CD8-positive, alpha-beta memory T cell (primary cell): ENCODE results near the gene GPR137. TPM values are rescaled to one million over a fixed set of nuclear protein-coding genes. Genes with fewer than 3 reads are reported as not detected.

Source experiments
- CTCF ChIA-PET: fragments of 350-600 bp; sonication (Branson Sonifier 250); formaldehyde crosslinking; loops from one replicate; lab custom pipeline; 2021; ENCODE audit warnings: antibody characterized with exemption; lab: Charles Lee
- POLR2A ChIA-PET: fragments of 350-600 bp; sonication (Branson Sonifier 250); formaldehyde crosslinking; loops from one replicate; lab custom pipeline; 2021; ENCODE audit warnings: antibody characterized with exemption; lab: Charles Lee
- DNase-seq, 5 donors: peaks; one replicate each; pipeline versions ENCODE4 v3.0.0 to v3.0.0-alpha.2; 2020 to 2022; ENCODE audit warnings: mixed read lengths in 1 of 5
- H3K27ac ChIP-seq: one replicate; pipeline ENCODE4 v1.7.0; 2013; ENCODE audit warnings: low read depth, mild to moderate bottlenecking, low read length, moderate library complexity
- H3K27me3 ChIP-seq: 2 replicates; pipeline ENCODE4 v1.7.0; 2013; ENCODE audit warnings: low read length, mild to moderate bottlenecking; ENCODE audit not compliant: insufficient read depth, poor library complexity, severe bottlenecking
- H3K36me3 ChIP-seq: 2 replicates; pipeline ENCODE4 v1.7.0; 2013; ENCODE audit warnings: mild to moderate bottlenecking, low read length, moderate library complexity; ENCODE audit not compliant: insufficient read depth
- H3K4me1 ChIP-seq: 2 replicates; pipeline ENCODE4 v1.7.0; 2013; ENCODE audit warnings: mild to moderate bottlenecking, low read length, moderate library complexity; ENCODE audit not compliant: insufficient read depth
- H3K4me3 ChIP-seq: 2 replicates; pipeline ENCODE4 v1.7.0; 2013; ENCODE audit warnings: mild to moderate bottlenecking, low read length
- H3K9me3 ChIP-seq: 2 replicates; pipeline ENCODE4 v1.7.0; 2013; ENCODE audit warnings: mild to moderate bottlenecking, low read length
- H3K27ac Mint-ChIP-seq, 8 donors: one replicate each; pipeline ENCODE4 v1.8.0; 2020 to 2021; ENCODE audit warnings: mixed read lengths in 8 of 8, mild to moderate bottlenecking in 6 of 8, inconsistent platforms in 3 of 8, moderate library complexity in 3 of 8
- H3K27me3 Mint-ChIP-seq, 2 donors: one replicate each; pipeline ENCODE4 v1.8.0; 2020 to 2021; ENCODE audit warnings: mixed read lengths in 2 of 2, mild to moderate bottlenecking in 1 of 2, moderate library complexity in 1 of 2
- H3K36me3 Mint-ChIP-seq, 3 donors: one replicate each; pipeline ENCODE4 v1.8.0; 2020 to 2021; ENCODE audit warnings: mixed read lengths in 3 of 3, inconsistent platforms in 1 of 3, mild to moderate bottlenecking in 1 of 3
- H3K4me1 Mint-ChIP-seq, 3 donors: one replicate each; pipeline ENCODE4 v1.8.0; 2020 to 2021; ENCODE audit warnings: mixed read lengths in 3 of 3, inconsistent platforms in 1 of 3, mild to moderate bottlenecking in 1 of 3
- H3K4me3 Mint-ChIP-seq, 7 donors: one replicate each; pipeline ENCODE4 v1.8.0; 2020 to 2021; ENCODE audit warnings: mixed read lengths in 7 of 7, mild to moderate bottlenecking in 6 of 7, moderate library complexity in 4 of 7, inconsistent platforms in 2 of 7
- H3K9me3 Mint-ChIP-seq, 5 donors: one replicate each; pipeline ENCODE4 v1.8.0; 2020 to 2022; ENCODE audit warnings: mixed read lengths in 5 of 5, mild to moderate bottlenecking in 3 of 5, moderate library complexity in 2 of 5, inconsistent platforms in 1 of 5
- polyA plus RNA-seq: library from polyadenylated mRNA; unstranded; fragments of 300-500 nt; fragmentation: Illumina TruSeq; gene quantifications from one replicate; pipeline ENCODE4 v1.2.3, GENCODE V29; 2021
- total RNA-seq, 2 experiments: library from RNA; stranded (reverse); gene quantifications; one replicate each; pipeline ENCODE4 v1.2.3, GENCODE V29; 2021

GPR137 gene
- total and polyA plus RNA-seq, 3 experiments from 2014 or later: 9.1 to 65.0 (median 64.2) TPM

DNA sequence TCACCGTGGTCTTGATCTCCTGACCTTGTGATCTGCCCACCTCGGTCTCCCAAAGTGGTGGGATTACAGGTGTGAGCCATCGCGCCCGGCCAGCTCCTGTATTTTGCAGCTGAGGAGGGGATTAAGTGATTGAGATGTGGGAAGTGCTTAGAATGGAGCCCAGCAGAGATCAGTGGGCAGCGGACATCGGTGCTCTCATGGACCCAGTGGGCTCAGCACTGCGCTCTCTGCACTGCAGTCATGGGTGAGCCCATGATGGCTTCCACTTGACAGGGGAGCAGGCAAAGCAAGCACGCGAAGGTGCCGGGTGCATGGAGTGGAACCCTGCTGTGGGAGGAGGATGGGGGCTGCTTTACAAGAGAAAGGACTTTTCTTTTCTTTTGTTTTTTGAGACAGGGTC lies 45.2 kb downstream of the GPR137 start:
- POLR2A ChIA-PET: interaction anchor here (1.1 to 3.2 kb wide), 3 partner anchors 12 to 26 kb away, joined by 3 to 14 read pairs (median 5); partner anchors contain the start of genes ESRRA, PRDX5 and TRMT112
- Histone ChIP-seq H3K4me3 (no peak overlapping the region), H3K9me3 (no peaks in the 10 kb centered on the region), H3K36me3 (no peaks in the 10 kb centered on the region), H3K4me1 (peaks cover 12% of the 10 kb centered on the region), H3K27me3 (no peaks in the 10 kb centered on the region), H3K27ac (no peak overlapping the region)
- peaks cover 0 to 6% (median 0%) of the 10 kb centered on the region in 3 donors for H3K36me3 Mint-ChIP-seq
- peaks cover 7 to 10% (median 9%) of the 10 kb centered on the region in 3 donors for H3K4me1 Mint-ChIP-seq
- DNase-seq: no peak
- no peaks in the 10 kb centered on the region for H3K9me3 Mint-ChIP-seq
- H3K4me3 Mint-ChIP-seq: no peak overlapping the region
- CTCF ChIA-PET: interaction anchor here (0.9 to 7.2 kb wide), 15 partner anchors 8 to 330 kb away, joined by 3 to 61 read pairs (median 7); partner anchors contain the start of genes CATSPERZ, ESRRA, FERMT3 and PRDX5
- H3K27ac Mint-ChIP-seq: peak overlapping the region in 1 of 8 donors; percentile 94
- H3K27me3 Mint-ChIP-seq: no peaks in the 10 kb centered on the region

DNA sequence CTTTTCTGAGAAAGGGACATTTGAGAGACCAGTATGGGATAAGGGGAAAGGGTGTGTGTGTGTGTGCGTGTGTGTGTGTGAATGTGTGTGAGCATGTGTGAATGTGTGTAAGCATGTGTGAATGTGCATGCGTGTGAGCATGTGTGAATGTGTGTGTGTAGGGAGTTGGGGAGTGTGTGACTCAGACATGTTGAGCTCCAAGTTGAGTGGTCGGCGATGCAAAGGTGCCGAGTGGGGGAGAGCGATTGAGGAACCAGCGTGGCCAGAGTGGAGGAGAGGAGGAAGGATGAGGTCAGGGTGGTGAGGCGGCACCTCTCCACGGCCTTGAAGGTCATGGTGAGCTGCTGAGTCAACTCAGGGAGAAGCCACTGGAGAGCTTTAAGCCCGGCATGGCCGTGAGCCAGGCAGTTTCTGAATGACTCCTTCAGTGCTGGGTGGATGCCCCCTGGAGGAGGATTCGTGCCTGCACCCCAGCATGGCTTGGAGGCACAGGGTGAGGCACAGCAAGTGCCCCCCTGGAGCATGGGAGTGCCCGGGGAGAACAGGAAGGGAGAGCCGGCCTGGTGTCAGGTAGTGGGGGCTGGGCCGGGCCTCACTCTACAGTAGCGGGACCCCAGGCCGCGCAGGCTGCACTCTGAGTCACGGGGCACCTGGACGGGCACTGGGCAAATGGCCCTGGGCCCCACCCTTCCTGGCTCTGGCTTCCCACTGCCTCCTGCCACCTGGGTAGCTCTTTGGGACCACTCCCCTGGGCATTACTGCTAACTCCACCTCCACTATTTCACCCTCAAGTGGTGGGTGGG lies 46.1 kb downstream of the GPR137 start:
- Histone ChIP-seq H3K27ac (peak overlapping the region; percentile 38), H3K4me3 (no peak overlapping the region), H3K27me3 (no peaks in the 10 kb centered on the region), H3K9me3 (no peaks in the 10 kb centered on the region), H3K36me3 (no peaks in the 10 kb centered on the region), H3K4me1 (peaks cover 12% of the 10 kb centered on the region)
- Mint-ChIP-seq H3K36me3 (peaks cover 0 to 9% (median 0%) of the 10 kb centered on the region in 3 donors), H3K4me1 (peaks cover 7 to 13% (median 9%) of the 10 kb centered on the region in 3 donors), H3K27me3 (no peaks in the 10 kb centered on the region), H3K9me3 (no peaks in the 10 kb centered on the region), H3K27ac (peak overlapping the region; percentile 0 to 94 (median 71)), H3K4me3 (peak overlapping the region in 6 of 7 donors; percentile 14 to 70 (median 59))
- peak; percentile 55 to 82 (median 60) for DNase-seq
- CTCF ChIA-PET: interaction anchor here (0.6 to 7.2 kb wide), 18 partner anchors 8 to 331 kb away, joined by 3 to 61 read pairs (median 6); partner anchors contain the start of genes CATSPERZ, CCDC88B, ESRRA and FERMT3
- POLR2A ChIA-PET: interaction anchor here (0.5 to 3.2 kb wide), 7 partner anchors 11 to 125 kb away, joined by 3 to 14 read pairs (median 5); partner anchors contain the start of genes ESRRA, FERMT3, PRDX5 and TRMT112

- no peak overlapping the region for H3K27ac ChIP-seq
- H3K27ac Mint-ChIP-seq: no peak overlapping the region
- ChIA-PET POLR2A (interaction anchor here (0.7 to 1.4 kb wide), 2 partner anchors 16 to 24 kb away, joined by 4 to 8 read pairs; partner anchors contain the start of genes PRDX5 and TRMT112), CTCF (interaction anchor here (4.8 to 7.2 kb wide), 2 partner anchors 16 to 128 kb away, joined by 41 to 61 read pairs; partner anchors contain the start of genes FERMT3, PRDX5 and TRMT112)
- no peaks in the 10 kb centered on the region for H3K36me3 ChIP-seq
- no peaks in the 10 kb centered on the region for H3K27me3 Mint-ChIP-seq
- no peaks in the 10 kb centered on the region for H3K27me3 ChIP-seq
- no peaks in the 10 kb centered on the region for H3K9me3 Mint-ChIP-seq
- no peaks in the 10 kb centered on the region for H3K9me3 ChIP-seq
- peaks cover 0 to 20% (median 5%) of the 10 kb centered on the region in 3 donors for H3K36me3 Mint-ChIP-seq
- DNase-seq: no peak
- H3K4me3 Mint-ChIP-seq: no peak overlapping the region
- H3K4me1 ChIP-seq: peaks cover 12% of the 10 kb centered on the region
- H3K4me3 ChIP-seq: no peak overlapping the region
- peaks cover 15 to 26% (median 20%) of the 10 kb centered on the region in 3 donors for H3K4me1 Mint-ChIP-seq
These were observed 47.9 kb downstream of the GPR137 start for GRCh38 chr11:64333556-64333955.

- ChIA-PET CTCF (interaction anchor here (7.2 kb wide), 1 partner anchor 17 kb away, joined by 61 read pairs; the partner anchor contains the start of genes PRDX5 and TRMT112), POLR2A (no interaction called here)
- Mint-ChIP-seq H3K4me1 (peaks cover 26 to 38% (median 32%) of the 10 kb centered on the region in 3 donors), H3K36me3 (peaks cover 0 to 22% (median 5%) of the 10 kb centered on the region in 3 donors), H3K27me3 (no peaks in the 10 kb centered on the region), H3K9me3 (no peaks in the 10 kb centered on the region), H3K27ac (no peak overlapping the region), H3K4me3 (peak overlapping the region in 1 of 7 donors; percentile 16)
- Histone ChIP-seq H3K27ac (no peak overlapping the region), H3K4me3 (no peak overlapping the region), H3K27me3 (no peaks in the 10 kb centered on the region), H3K9me3 (no peaks in the 10 kb centered on the region), H3K4me1 (peaks cover 26% of the 10 kb centered on the region), H3K36me3 (no peaks in the 10 kb centered on the region)
- no peak for DNase-seq
These were observed 49.4 kb downstream of the GPR137 start for GRCh38 chr11:64334764-64335735.

- peak overlapping the region in 1 of 7 donors; percentile 37 for H3K4me3 Mint-ChIP-seq
- ChIA-PET POLR2A (no interaction called here), CTCF (interaction anchor here (0.5 to 6.7 kb wide), 2 partner anchors 20 to 1413 kb away, joined by 3 to 42 read pairs; partner anchors contain the start of genes PRDX5 and TRMT112)
- peaks cover 30 to 53% (median 33%) of the 10 kb centered on the region in 3 donors for H3K4me1 Mint-ChIP-seq
- no peaks in the 10 kb centered on the region for H3K9me3 ChIP-seq
- H3K36me3 ChIP-seq: no peaks in the 10 kb centered on the region
- H3K27ac ChIP-seq: no peak overlapping the region
- peaks cover 32% of the 10 kb centered on the region for H3K4me1 ChIP-seq
- H3K36me3 Mint-ChIP-seq: peaks cover 0 to 32% (median 5%) of the 10 kb centered on the region in 3 donors
- no peak for DNase-seq
- peak overlapping the region; percentile 14 to 99 (median 74) for H3K27ac Mint-ChIP-seq
- H3K4me3 ChIP-seq: no peak overlapping the region
- no peaks in the 10 kb centered on the region for H3K27me3 ChIP-seq
- no peaks in the 10 kb centered on the region for H3K27me3 Mint-ChIP-seq
- no peaks in the 10 kb centered on the region for H3K9me3 Mint-ChIP-seq
These were observed 52.0 kb downstream of the GPR137 start for GRCh38 chr11:64337538-64338249.

GRCh38 chr11:64338716-64339115 lies 53.1 kb downstream of the GPR137 start:
- peaks cover 32% of the 10 kb centered on the region for H3K4me1 ChIP-seq
- Mint-ChIP-seq H3K27ac (peak overlapping the region; percentile 92 to 99 (median 96)), H3K36me3 (peaks cover 0 to 33% (median 5%) of the 10 kb centered on the region in 3 donors), H3K9me3 (no peaks in the 10 kb centered on the region), H3K27me3 (peaks cover 0 to 2% of the 10 kb centered on the region in 2 donors), H3K4me3 (peak overlapping the region in 6 of 7 donors; percentile 59 to 91 (median 87)), H3K4me1 (peaks cover 30 to 57% (median 33%) of the 10 kb centered on the region in 3 donors)
- no peaks in the 10 kb centered on the region for H3K9me3 ChIP-seq
- no peaks in the 10 kb centered on the region for H3K27me3 ChIP-seq
- POLR2A ChIA-PET: interaction anchor here (0.7 to 2.6 kb wide), 2 partner anchors 21 to 570 kb away, joined by 15 to 28 read pairs; partner anchors contain the start of genes PRDX5, TRMT112 and ZFTA
- no peak for DNase-seq
- CTCF ChIA-PET: interaction anchor here (6.7 kb wide), 1 partner anchor 21 kb away, joined by 42 read pairs; the partner anchor contains the start of genes PRDX5 and TRMT112
- H3K4me3 ChIP-seq: no peak overlapping the region
- H3K27ac ChIP-seq: no peak overlapping the region
- peaks cover 7% of the 10 kb centered on the region for H3K36me3 ChIP-seq
